ENCODE results near the gene HNRNPDL.

The HNRNPDL gene

DNA sequence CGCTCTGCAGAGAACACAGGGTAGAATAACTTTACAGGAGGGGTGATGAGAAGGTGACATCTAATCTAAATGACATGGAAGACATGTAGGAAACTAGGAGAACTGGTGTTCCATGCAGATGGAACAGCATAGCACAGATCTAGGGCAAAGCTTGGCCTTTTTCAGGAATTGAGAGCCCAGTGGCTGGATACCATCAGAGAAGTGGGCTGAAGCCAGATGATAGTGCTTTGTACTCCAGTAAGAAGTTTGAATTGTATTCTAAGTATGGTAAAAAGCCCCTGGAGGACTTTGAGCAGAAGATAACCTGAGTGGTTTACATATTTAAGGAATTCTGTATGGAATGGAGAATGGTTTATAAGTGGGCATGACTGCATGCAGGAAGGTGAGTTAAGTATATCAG is 33.0 kb upstream of the HNRNPDL start:
- DNase-seq (ENCODE audit: low read depth) = no peak
- H3K4me3 ChIP-seq (replicated peaks; ENCODE audit: low read depth, low read length) = no peak overlapping the region
- TF ChIP-seq, protein P1, sequence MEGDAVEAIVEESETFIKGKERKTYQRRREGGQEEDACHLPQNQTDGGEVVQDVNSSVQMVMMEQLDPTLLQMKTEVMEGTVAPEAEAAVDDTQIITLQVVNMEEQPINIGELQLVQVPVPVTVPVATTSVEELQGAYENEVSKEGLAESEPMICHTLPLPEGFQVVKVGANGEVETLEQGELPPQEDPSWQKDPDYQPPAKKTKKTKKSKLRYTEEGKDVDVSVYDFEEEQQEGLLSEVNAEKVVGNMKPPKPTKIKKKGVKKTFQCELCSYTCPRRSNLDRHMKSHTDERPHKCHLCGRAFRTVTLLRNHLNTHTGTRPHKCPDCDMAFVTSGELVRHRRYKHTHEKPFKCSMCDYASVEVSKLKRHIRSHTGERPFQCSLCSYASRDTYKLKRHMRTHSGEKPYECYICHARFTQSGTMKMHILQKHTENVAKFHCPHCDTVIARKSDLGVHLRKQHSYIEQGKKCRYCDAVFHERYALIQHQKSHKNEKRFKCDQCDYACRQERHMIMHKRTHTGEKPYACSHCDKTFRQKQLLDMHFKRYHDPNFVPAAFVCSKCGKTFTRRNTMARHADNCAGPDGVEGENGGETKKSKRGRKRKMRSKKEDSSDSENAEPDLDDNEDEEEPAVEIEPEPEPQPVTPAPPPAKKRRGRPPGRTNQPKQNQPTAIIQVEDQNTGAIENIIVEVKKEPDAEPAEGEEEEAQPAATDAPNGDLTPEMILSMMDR (IDR thresholded peaks at IDR 0.05; ENCODE audit: low read length, missing control alignments) = no peak

DNA sequence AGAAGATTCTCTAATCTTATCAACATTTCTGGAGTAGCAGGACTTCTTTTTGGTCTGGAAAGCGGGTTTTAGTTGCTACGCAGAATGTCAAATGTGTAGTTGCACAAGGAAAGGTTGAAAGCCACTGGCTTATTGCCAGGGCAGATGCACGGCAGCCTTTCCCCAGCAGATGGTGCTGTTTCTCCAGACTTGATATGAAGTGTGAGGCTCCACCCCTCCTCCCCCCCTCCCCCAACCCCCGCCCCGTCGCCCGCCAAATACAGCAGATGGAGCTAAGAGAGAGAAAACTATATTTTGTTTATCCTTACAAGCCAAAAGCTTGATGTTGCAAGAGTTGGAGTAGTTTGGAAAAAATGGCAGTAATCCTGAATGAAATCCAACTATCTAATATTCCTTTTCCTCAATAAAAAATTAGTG is 32.2 kb upstream of the HNRNPDL start:
- TF ChIP-seq, protein P1 (IDR thresholded peaks at IDR 0.05; ENCODE audit: low read length, missing control alignments) = peak; percentile 69
- DNase-seq (ENCODE audit: low read depth) = peak; percentile 93
- no peak overlapping the region for H3K4me3 ChIP-seq (replicated peaks; ENCODE audit: low read depth, low read length)

DNA sequence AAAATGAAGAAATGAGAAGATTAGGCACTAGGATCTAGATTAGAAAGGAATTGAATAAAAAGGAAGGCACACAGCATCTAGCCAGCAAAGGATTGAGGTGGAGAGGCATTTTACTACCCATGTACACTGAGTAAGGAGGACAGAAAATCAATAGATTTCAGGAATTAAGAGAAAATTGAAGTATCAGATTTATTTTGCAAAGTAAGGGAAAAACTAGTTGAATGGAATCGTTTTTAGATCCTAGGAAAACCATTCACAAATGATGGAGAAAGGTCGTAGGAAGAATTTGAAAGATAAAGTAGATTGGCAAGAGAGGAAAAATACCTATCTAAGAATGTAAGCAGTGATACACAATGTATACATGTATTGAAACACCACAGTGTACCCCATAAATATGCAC is 31.4 kb upstream of the HNRNPDL start:
- H3K4me3 ChIP-seq (replicated peaks; ENCODE audit: low read depth, low read length) = no peak overlapping the region
- TF ChIP-seq, protein P1 (IDR thresholded peaks at IDR 0.05; ENCODE audit: low read length, missing control alignments) = no peak
- DNase-seq (ENCODE audit: low read depth) = no peak

DNA sequence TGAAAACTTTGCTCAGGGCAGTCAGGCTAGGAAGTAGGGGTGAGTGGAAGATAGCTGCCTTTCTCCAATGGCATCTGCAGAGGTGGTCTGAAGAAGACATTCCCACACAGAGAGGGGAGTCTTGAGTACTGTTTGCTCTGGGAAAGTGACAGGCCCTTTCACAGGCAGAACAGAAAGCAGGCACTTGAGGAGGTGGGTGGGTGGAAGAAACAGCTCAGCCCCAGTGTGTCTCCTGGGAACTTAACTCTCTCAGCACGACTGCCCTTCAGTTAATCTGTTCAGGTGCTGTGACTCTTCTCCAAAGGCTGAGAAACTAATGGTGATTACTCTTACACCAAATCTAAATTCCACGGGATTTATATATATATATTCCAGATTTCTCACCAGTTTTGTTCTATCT is 28.5 kb upstream of the HNRNPDL start:
- H3K4me3 ChIP-seq (replicated peaks; ENCODE audit: low read depth, low read length) = no peak overlapping the region
- TF ChIP-seq, protein P1 (IDR thresholded peaks at IDR 0.05; ENCODE audit: low read length, missing control alignments) = no peak

DNA sequence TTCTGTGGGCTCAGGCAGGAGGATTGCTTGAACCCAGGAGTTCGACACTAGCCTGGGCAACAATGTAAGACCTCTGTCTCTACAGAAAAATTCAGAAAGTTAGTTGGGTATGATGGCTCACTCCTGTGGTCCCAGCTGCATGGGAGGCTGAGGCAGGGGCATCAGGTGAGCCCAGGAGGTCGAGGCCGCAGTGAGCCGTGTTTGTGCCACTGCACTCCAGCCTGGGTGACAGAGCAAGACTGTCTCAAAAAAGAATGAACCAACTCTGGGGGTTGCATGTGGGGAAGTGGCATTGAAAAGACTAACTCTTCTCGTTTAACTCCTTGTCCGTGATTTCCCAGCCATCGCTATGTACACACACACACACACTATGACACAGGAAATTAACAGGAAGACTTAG is 27.0 kb upstream of the HNRNPDL start:
- DNase-seq (ENCODE audit: low read depth) = no peak
- no peak overlapping the region for H3K4me3 ChIP-seq (replicated peaks; ENCODE audit: low read depth, low read length)
- TF ChIP-seq, protein P1 (IDR thresholded peaks at IDR 0.05; ENCODE audit: low read length, missing control alignments) = no peak

More for the DNA sequence above, 28.5 kb upstream of the HNRNPDL start:
- no peak for DNase-seq (ENCODE audit: low read depth)

DNA sequence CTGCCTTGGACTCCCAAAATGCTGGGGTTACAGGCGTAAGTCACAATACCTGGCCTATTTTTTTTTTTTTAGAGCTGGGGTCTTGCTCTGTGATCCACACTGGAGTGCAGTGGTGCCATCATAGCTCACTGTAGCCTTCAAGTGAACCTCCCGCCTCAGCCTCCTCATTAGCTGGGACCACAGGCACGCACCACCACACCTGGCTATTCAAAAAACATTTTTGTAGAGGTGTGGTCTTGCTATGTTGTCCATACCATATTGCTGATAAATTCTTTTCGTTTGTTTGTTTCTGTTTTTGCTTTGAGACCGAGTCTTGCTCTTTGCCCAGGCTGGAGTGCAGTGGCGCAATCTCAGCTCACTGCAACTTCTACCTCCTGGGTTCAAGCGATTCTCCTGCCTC is 21.8 kb upstream of the HNRNPDL start:
- TF ChIP-seq, protein P1 (IDR thresholded peaks at IDR 0.05; ENCODE audit: low read length, missing control alignments) = no peak
- DNase-seq (ENCODE audit: low read depth) = no peak
- H3K4me3 ChIP-seq (replicated peaks; ENCODE audit: low read depth, low read length) = no peak overlapping the region

DNA sequence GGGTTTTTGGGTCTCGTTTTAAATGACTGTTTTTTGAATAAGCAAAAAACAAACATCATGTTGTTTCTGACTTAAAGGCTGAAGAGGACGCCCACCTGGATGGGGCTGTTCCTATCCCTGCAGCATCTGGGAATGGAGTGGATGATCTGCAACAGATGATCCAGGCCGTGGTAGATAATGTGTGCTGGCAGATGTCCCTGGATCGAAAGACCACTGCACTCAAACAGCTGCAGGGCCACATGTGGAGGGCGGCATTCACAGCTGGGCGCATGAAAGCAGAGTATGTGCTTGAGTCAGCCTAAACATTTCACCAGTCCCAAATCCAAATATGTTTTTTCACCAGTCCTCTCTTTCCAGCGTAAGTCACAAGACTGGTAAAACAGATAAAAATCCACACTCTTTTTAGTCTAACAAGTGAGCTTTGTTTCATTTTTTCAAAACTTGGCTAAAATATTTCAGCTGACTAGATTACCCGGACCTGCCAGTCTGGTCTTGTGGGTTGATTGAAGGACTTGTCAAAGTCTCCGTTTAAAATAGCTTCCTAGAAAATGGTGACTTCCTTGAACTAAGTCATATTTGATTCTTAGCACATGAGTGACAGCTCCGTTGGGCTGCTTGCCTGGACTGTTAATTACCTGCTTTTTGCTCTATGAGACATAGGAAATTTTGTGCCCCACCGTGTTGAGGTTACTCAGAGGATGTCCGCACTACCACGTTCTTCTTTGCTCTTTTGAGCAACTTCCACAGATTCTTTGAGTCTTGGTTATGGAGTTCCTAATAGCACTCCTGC is 20.9 kb upstream of the HNRNPDL start:
- TF ChIP-seq, protein P1 (IDR thresholded peaks at IDR 0.05; ENCODE audit: low read length, missing control alignments) = no peak
- no peak overlapping the region for H3K4me3 ChIP-seq (replicated peaks; ENCODE audit: low read depth, low read length)
- no peak for DNase-seq (ENCODE audit: low read depth)

Measured in fibroblast of pulmonary artery (primary cell).